ENCODE data around the gene SMIM3.
"Not testable (repeated sequence)": the region's sequence is repeated elsewhere in the genome, so short reads cannot be mapped to it uniquely, and the experiment has no call there.

SMIM3 gene

GRCh38 chr5:150815010-150815409 lies 36.5 kb downstream of the SMIM3 start:
- Histone ChIP-seq H3K27ac (ENCODE audit: poor library complexity, severe bottlenecking) (no peak overlapping the region), H3K27me3 (ENCODE audit: insufficient read depth, poor library complexity, severe bottlenecking) (no peaks in the 10 kb centered on the region), H3K4me1 (ENCODE audit: insufficient read depth, poor library complexity, severe bottlenecking) (no peaks in the 10 kb centered on the region), H3K4me3 (ENCODE audit: severe bottlenecking) (no peak overlapping the region), H3K9me3 (ENCODE audit: severe bottlenecking) (peaks cover 4% of the 10 kb centered on the region), H3K36me3 (ENCODE audit: low read depth) (no peaks in the 10 kb centered on the region)
- ATAC-seq (ENCODE audit: low read depth), result no peak
- no peak for TF ChIP-seq CTCF (IDR thresholded peaks at IDR 0.05; ENCODE audit: poor library complexity, severe bottlenecking)
- DNase-seq (ENCODE audit: low spot score), result no peak

- no peak overlapping the region for H3K4me3 ChIP-seq (ENCODE audit: severe bottlenecking)
- H3K27me3 ChIP-seq (ENCODE audit: insufficient read depth, poor library complexity, severe bottlenecking), result no peaks in the 10 kb centered on the region
- no peak overlapping the region for H3K27ac ChIP-seq (ENCODE audit: poor library complexity, severe bottlenecking)
- no peak for TF ChIP-seq CTCF (IDR thresholded peaks at IDR 0.05; ENCODE audit: poor library complexity, severe bottlenecking)
- ATAC-seq (ENCODE audit: low read depth) (no peak), DNase-seq (ENCODE audit: low spot score) (no peak)
- H3K9me3 ChIP-seq (ENCODE audit: severe bottlenecking), result peaks cover 4% of the 10 kb centered on the region
- no peaks in the 10 kb centered on the region for H3K36me3 ChIP-seq (ENCODE audit: low read depth)
- no peaks in the 10 kb centered on the region for H3K4me1 ChIP-seq (ENCODE audit: insufficient read depth, poor library complexity, severe bottlenecking)
These were observed 38.4 kb downstream of the SMIM3 start for GRCh38 chr5:150816946-150817345.

DNA sequence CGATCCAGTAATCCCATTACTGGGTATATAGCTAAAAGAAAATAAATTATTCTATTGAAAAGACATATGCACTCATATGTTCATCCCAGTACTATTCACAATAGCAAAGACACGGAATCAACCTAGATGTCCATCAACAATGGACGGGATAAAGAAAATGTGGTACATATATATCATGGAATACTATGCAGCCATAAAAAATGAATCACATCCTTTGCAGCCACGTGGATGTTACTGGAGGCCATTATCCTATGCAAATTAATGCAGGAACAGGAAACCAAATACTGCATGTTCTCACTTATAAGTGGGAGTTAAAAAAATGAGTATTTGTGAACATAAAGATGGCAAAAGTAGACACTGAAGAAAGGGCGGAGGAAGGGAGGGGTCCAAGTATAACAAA lies 51.2 kb downstream of the SMIM3 start:
- no peaks in the 10 kb centered on the region for H3K36me3 ChIP-seq (ENCODE audit: low read depth)
- no peak overlapping the region for H3K4me3 ChIP-seq (ENCODE audit: severe bottlenecking)
- no peak for DNase-seq (ENCODE audit: low spot score)
- ATAC-seq (ENCODE audit: low read depth), result no peak
- H3K9me3 ChIP-seq (ENCODE audit: severe bottlenecking), result peaks cover 19% of the 10 kb centered on the region
- peaks cover 3% of the 10 kb centered on the region for H3K4me1 ChIP-seq (ENCODE audit: insufficient read depth, poor library complexity, severe bottlenecking)
- no peak overlapping the region for H3K27ac ChIP-seq (ENCODE audit: poor library complexity, severe bottlenecking)
- no peak for TF ChIP-seq CTCF (IDR thresholded peaks at IDR 0.05; ENCODE audit: poor library complexity, severe bottlenecking)
- no peaks in the 10 kb centered on the region for H3K27me3 ChIP-seq (ENCODE audit: insufficient read depth, poor library complexity, severe bottlenecking)

GRCh38 chr5:150831821-150832220 lies 53.3 kb downstream of the SMIM3 start:
- H3K36me3 ChIP-seq (ENCODE audit: low read depth); ATAC-seq (ENCODE audit: low read depth); H3K4me1 ChIP-seq (ENCODE audit: insufficient read depth, poor library complexity, severe bottlenecking); H3K4me3 ChIP-seq (ENCODE audit: severe bottlenecking); H3K27ac ChIP-seq (ENCODE audit: poor library complexity, severe bottlenecking); DNase-seq (ENCODE audit: low spot score); H3K27me3 ChIP-seq (ENCODE audit: insufficient read depth, poor library complexity, severe bottlenecking): not testable (repeated sequence)
- peaks cover 20% of the 10 kb centered on the region for H3K9me3 ChIP-seq (ENCODE audit: severe bottlenecking)

GRCh38 chr5:150836064-150836463 lies 57.5 kb downstream of the SMIM3 start:
- peaks cover 4% of the 10 kb centered on the region for H3K27me3 ChIP-seq (ENCODE audit: insufficient read depth, poor library complexity, severe bottlenecking)

More at GRCh38 chr5:150836064-150836463, 57.5 kb downstream of the SMIM3 start:
- Histone ChIP-seq H3K27ac (ENCODE audit: poor library complexity, severe bottlenecking) (no peak overlapping the region), H3K9me3 (ENCODE audit: severe bottlenecking) (peaks cover 19% of the 10 kb centered on the region), H3K36me3 (ENCODE audit: low read depth) (no peaks in the 10 kb centered on the region), H3K4me3 (ENCODE audit: severe bottlenecking) (no peak overlapping the region), H3K4me1 (ENCODE audit: insufficient read depth, poor library complexity, severe bottlenecking) (peaks cover 3% of the 10 kb centered on the region)
- no peak for TF ChIP-seq CTCF (IDR thresholded peaks at IDR 0.05; ENCODE audit: poor library complexity, severe bottlenecking)
- DNase-seq (ENCODE audit: low spot score) (no peak), ATAC-seq (ENCODE audit: low read depth) (no peak)
